KOPT-K1 (cell line): ENCODE data around the gene ACVR1C.

ENCODE experiments used
- H3K27ac ChIP-seq: fragments of 200-600 bp; sonication (generic); 2 replicates; pipeline ENCODE4 v1.5.1; 2016; ENCODE audit warnings: antibody characterized with exemption, mild to moderate bottlenecking, low read depth, low read length; ENCODE audit not compliant: poor library complexity, severe bottlenecking
- H3K36me3 ChIP-seq: fragments of 200-600 bp; sonication (generic); 2 replicates; pipeline ENCODE4 v1.5.1; 2017; ENCODE audit warnings: antibody characterized with exemption, mild to moderate bottlenecking, low read length, moderate library complexity; ENCODE audit not compliant: insufficient read depth
- H3K9me3 ChIP-seq: fragments of 200-600 bp; sonication (generic); 2 replicates; pipeline ENCODE4 v1.5.1; 2017; ENCODE audit warnings: antibody characterized with exemption, low read length, mild to moderate bottlenecking; ENCODE audit not compliant: insufficient read depth, poor library complexity, severe bottlenecking

Gene ACVR1C

DNA sequence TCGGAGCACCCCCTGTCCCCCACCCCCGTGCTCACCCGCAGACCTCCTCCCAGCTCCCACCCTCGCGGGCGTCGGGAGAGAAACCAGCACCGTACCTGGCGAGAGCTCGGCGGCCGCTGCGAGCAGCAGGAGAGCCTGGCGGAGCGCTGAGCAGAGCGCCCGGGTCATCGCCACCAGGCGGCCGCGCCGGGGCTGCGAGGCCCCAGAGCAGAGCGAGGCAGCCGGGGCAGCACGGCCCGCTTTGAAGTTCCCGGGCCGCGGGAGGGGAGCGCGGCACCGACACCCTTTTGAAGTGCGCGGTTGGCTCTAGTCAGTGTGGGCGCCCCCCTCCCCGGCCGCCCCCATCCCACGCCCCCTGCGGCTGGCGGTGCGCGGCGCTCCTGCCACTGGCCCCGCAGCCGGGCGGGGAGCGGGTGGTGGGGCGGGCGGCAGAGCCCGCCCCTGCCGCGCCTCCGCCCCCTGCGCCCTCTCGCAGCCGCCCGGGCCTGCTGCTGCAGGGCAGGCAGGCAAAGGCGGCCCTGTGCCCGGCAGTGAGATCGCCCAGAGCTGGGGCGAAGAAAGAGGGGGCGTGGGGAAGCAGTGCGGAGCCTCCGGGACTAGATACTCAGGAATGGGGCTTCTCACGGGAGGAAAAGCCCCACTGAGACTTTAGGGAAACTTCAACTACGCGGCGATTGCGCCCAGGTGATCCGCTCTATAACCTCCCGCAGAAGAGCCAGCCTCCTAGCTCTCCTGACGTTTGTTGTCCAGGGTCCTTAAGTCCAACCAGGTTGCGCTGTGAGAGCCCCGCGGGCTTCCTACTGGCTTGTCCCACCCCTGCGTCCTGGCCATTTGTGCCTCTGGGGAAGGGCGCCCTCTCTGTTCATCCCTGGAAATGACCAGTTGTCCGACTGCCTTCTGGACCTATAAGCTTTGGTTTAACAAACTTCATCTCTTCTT lies at the start of gene ACVR1C:
Gene ACVR1C, minus strand, starts transcription at position 388 of the 939 bp plus-strand sequence. Its CDS starts 220 bp downstream, at position 168.
- no peaks in the 10 kb centered on the region for H3K36me3 ChIP-seq
- H3K27ac ChIP-seq = no peak within 1 kb of the TSS
- H3K9me3 ChIP-seq = no peaks in the 10 kb centered on the region

DNA sequence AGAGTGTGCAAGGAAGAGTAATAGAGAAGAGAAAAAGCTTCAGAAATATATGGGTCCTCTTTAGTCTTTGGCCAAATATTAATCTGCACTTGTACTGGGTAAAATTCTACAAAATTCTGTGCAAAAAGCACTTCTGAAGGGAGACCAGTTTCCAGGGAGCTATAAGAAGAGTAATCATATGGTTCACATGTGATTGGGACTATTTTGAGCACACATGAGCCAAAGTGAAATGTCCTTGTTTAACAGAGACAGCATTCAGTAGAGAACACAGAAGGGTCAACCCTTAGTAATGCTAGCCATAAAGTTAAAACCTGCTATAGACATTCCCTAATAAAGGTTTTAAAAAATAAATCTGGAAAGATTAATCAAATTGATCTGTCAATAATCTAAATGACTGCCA lies 49.3 kb upstream of the ACVR1C start:
- Histone ChIP-seq H3K27ac (no peak overlapping the region), H3K9me3 (no peaks in the 10 kb centered on the region)

DNA sequence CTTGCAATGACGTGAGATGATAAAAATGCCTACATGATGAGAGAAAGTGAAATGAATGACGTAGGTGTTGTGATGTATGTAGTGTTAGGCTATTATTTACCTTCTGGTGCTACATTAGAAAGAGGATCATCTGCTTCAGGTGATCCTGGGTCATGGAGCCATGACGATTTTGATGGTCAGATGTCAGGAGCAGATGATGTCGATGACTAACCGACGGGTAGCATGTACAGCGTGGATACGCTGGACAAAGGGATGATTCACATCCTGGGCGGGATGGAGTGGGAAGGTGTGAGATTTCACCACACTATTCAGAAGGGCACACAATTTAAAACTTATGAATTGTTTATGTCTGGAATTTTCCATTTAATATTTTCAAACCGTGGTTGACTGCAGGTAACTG lies 43.5 kb upstream of the ACVR1C start:
- Histone ChIP-seq H3K36me3 (no peaks in the 10 kb centered on the region), H3K27ac (no peak overlapping the region), H3K9me3 (no peaks in the 10 kb centered on the region)

More for the DNA sequence above, 49.3 kb upstream of the ACVR1C start:
- H3K36me3 ChIP-seq = no peaks in the 10 kb centered on the region

DNA sequence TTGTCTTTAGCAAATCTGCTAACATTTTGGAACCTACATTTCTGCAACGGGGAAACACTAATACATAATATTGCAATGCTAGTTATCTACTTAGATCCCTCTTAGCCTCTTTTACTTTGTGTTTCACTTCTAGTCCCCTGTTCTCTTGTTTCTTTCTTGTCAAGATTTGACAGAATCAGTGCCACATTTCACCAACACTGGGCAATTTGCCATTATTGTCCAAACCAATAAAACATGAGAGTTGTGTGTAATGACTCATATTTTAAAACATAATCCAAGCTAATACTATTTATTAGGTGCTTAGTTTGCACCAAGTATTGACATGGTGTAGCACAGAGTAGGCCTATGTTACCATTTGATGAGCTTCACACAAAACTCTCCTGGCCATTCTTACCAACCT lies 33.7 kb upstream of the ACVR1C start:
- H3K9me3 ChIP-seq = no peaks in the 10 kb centered on the region
- H3K36me3 ChIP-seq = no peaks in the 10 kb centered on the region
- no peak overlapping the region for H3K27ac ChIP-seq

DNA sequence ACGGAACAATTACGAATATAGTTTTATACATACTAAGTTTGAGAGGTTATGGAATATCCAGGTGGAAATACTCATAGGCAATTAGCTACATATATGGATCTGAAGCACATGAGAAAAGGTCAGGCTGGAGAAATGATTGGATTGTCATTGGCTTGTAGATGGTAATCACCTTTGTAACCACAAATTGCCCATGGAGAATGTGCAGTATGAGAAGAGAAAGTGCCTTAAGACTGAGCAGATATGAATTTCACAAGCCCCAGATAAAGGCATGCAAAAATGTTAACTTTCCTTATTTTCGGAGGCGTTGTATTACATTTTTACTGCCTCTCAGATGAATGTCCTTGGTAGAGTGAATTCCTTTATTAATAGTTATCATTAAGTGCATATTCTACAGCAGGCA lies 33.1 kb upstream of the ACVR1C start:
- no peaks in the 10 kb centered on the region for H3K9me3 ChIP-seq
- H3K27ac ChIP-seq = no peak overlapping the region
- H3K36me3 ChIP-seq = no peaks in the 10 kb centered on the region

DNA sequence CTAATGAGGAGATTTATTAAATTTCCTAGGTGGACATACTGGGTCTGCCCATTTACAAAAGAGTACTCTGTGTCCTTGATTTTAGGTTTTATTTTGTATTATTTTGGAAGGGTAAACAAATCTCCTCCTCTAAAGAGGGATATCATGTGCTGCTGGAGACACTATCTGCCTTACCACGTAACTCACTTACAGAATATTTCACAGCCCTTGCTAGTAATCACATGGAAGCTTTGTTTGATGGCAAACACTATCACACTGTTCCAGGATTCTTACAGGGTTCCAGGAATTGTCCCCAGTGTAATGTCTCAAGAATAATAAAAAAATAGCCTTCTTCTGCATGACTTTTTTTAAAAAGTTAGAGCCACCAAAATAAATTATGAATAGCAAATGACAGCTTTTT lies 29.2 kb upstream of the ACVR1C start:
- no peak overlapping the region for H3K27ac ChIP-seq
- H3K36me3 ChIP-seq = no peaks in the 10 kb centered on the region
- no peaks in the 10 kb centered on the region for H3K9me3 ChIP-seq

DNA sequence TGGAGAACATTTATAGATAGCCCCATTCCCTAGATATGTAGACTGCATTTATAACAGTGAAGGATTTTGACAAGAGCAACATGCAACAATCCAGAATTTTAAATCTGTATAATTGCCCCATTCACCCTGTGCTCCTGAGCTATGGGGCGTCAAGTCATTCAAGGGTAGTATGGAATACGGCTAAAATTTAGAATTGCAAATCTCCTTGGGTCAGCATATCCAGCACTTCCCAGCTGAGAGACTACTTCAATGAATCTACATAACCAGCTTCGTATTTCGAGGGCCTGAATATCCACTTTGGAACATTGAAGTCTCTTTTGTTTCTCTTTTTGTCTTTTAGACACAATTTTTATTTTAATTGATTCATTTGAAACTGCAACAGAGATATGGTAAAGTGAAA lies 28.4 kb upstream of the ACVR1C start:
- Histone ChIP-seq H3K27ac (no peak overlapping the region), H3K36me3 (no peaks in the 10 kb centered on the region), H3K9me3 (no peaks in the 10 kb centered on the region)

DNA sequence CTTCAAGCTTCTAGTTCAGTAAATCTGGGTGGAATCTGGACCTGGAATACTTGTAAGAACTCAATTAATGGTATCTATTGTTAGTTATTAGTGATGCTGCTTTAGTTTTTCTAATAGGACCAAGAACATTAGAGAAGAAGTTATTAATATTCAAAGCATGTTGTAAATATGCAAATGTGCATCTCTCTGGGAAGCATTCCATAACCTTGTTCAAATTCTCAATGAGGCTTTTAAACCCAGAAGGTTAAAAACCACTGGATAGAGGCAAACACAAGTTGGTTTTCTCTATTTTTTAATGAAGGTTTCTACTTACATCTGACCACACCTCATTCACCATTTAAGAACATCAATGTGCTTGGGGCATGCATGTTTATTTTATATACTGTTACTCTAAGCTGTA lies 16.1 kb upstream of the ACVR1C start:
- Histone ChIP-seq H3K27ac (no peak overlapping the region), H3K9me3 (no peaks in the 10 kb centered on the region), H3K36me3 (no peaks in the 10 kb centered on the region)

DNA sequence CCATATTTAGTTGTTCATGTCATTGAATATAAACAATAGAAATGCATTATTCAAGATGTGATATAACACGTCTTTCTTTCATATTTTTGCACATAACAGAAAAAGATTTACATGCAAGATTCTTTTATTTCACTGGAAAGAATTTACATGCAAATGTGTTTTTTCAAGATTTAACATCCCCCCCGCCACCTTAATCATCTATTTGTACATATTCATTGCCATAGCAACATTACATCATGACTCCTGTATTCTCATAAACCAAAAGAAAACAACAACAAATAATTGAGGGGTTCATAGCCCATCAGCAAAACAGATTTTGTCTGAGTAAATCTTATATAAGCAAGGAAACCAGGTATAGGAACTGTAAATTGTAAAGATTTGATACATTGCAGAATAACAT lies 3.2 kb upstream of the ACVR1C start:
- Histone ChIP-seq H3K27ac (no peak overlapping the region), H3K36me3 (no peaks in the 10 kb centered on the region), H3K9me3 (no peaks in the 10 kb centered on the region)

DNA sequence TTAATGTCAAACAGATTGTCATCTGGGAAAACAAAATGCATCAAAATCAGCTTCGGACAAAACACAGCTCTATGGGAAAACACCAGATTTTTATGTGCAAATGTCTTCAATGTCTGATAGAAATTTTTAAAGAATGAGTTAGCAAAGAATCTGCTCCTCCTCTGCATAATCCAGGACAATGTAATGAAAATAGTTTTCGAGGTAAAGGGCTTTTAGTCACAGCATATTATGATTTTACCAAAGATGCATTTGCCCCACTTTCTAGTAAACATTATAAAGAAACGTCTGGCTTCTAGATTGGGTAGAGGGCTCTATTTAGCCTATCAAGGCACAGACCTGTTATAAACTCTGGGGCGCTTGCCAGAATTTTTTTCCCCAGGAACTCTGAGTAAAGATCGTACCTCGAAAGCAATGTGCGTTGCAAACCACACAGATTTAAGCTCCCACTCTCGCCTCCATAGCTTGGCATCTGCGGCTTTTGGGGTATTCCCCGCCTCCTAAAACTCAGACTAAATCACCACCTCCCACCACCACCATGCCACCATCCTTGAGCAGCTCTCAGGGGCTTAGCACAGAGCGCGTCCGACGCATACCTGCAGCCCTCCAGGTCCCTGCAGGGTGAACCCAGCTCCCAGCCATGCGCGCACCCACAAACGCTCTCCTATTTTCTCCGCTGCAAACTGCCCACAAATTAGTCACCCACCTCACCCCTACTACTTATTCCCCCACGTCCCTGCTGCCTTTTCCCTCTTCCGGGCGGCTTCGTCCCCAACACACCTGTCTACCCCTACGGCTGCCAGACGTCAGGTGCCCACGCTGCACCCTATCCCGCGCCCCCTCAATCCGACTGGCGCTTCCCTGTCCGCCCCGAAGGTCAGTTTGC lies 829 bp downstream of the ACVR1C start:
- no peaks in the 10 kb centered on the region for H3K36me3 ChIP-seq
- no peak overlapping the region for H3K27ac ChIP-seq
- H3K9me3 ChIP-seq = no peaks in the 10 kb centered on the region

DNA sequence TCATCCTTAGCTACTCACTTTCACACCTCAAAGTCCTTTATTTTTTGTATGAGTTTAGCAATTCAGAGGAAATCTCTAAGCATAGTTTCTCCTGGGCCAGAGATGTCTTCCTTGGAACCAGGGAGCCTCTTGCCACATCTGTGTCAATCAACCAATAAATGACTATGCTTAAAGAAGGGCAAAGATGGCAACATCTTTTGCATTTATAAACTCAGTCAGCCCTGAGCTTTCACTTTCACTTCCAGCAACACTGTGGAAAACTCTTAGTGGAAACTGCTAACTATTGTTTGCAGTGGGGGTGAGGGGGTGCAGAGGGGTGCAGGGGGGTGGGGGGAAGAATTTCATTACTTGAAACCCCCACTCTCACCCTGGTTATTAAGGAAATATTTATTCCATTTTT lies 3.4 kb downstream of the ACVR1C start:
- Histone ChIP-seq H3K27ac (no peak overlapping the region), H3K9me3 (no peaks in the 10 kb centered on the region), H3K36me3 (no peaks in the 10 kb centered on the region)

DNA sequence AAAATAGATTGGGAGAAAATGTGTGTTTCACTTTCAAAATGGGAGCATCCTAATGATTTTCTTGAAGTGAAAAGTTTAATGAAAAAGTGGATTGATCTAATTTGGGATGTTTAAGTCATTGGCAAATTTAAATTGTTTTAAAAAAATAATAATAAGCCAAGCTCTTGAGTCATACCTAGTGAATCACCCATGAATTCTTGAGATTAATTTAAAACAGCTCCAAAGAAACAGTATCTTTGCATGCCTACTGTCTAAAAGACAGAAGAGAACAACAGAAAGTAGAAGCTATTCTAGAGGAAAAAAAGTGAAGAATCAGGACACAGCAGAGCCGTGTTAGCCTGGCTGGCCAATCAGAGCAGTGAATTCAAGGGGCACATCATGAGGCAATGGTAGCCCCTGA lies 7.7 kb downstream of the ACVR1C start:
- no peak overlapping the region for H3K27ac ChIP-seq
- no peaks in the 10 kb centered on the region for H3K36me3 ChIP-seq
- H3K9me3 ChIP-seq = no peaks in the 10 kb centered on the region

DNA sequence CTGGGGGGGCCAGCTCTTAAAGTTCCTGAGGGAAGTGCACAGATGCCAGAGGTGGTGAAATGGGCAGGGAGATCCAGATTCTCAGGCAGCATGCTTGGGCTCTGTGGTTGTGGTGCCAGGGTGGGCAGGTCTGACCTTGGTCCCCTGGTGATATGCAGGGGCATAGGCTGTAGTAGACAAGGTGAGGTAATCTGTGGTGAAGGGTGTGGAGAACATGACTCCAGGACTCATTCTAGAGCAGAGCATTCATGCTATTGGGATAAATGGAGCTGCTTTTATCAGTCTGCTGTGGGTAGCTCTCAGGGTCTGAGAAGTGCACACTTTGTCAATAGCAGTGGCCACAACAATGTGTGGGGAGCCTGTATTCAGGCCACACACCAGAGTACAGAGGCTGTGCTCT lies 16.9 kb downstream of the ACVR1C start:
- Histone ChIP-seq H3K9me3 (no peaks in the 10 kb centered on the region), H3K36me3 (no peaks in the 10 kb centered on the region), H3K27ac (no peak overlapping the region)

DNA sequence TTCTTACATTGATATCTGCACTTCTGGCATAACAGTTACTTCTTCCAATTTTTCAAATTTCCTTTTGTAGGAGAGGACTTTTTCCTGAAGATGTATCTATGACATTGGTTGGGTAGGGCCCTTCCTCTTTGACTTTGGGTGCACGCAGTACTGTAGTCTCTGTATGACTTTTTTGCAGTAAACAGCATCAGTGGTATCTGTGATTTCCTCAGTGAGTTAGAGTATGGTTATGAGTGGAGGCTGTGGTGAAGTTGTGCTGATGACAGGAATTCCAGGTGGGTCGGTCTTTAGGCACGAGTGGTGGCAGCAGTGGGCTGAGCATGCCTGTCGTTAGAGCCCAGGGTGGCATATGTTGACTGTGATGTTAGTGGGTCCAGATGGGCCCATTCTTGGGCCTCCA lies 17.6 kb downstream of the ACVR1C start:
- H3K9me3 ChIP-seq = no peaks in the 10 kb centered on the region
- H3K27ac ChIP-seq = no peak overlapping the region
- H3K36me3 ChIP-seq = no peaks in the 10 kb centered on the region

DNA sequence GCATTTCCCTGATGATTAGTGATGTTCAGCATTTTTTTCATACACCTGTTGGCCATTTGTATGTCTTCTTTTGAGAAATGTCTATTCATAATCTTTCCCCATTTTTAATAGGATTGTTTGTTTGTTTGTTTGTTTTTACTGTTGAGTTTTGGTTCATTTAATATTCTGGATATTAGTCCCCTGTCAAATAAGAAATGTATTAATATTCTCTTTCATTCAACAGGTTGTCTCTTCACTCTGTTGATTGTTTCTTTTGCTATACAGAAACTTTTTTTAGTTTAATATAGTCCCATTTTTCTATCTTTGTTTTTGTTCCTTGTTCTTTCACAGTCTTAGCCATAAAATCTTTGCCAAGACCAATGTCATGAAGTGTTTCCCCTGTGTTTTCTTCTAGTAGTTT lies 22.1 kb downstream of the ACVR1C start:
- Histone ChIP-seq H3K9me3 (no peaks in the 10 kb centered on the region), H3K27ac (no peak overlapping the region), H3K36me3 (no peaks in the 10 kb centered on the region)
